Sigmoid colon (tissue), 7 donors: Measurements from ENCODE around the gene BACE2. TPM values are rescaled to one million over a fixed set of nuclear protein-coding genes. Genes with fewer than 3 reads are reported as not detected.

ENCODE experiments used
- DNase-seq: peaks from one replicate; pipeline ENCODE4 v3.0.0-alpha.2; 2019
- H3K27ac ChIP-seq, 4 donors: fragments of 200-600 bp; sonication (generic); one replicate each; pipeline ENCODE4 v1.5.1; 2016 to 2019; ENCODE audit warnings: mild to moderate bottlenecking in 1 of 4
- H3K27me3 ChIP-seq, 3 donors: fragments of 200-600 bp; sonication (generic); one replicate each; pipeline ENCODE4 v1.5.1; 2019; ENCODE audit warnings: mild to moderate bottlenecking in 1 of 3
- H3K36me3 ChIP-seq, 4 donors: fragments of 200-600 bp; sonication (generic); one replicate each; pipeline ENCODE4 v1.5.1; 2016 to 2019
- H3K4me1 ChIP-seq, 4 donors: fragments of 200-600 bp; sonication (generic); one replicate each; pipeline ENCODE4 v1.5.1; 2017 to 2019
- H3K4me3 ChIP-seq, 4 donors: fragments of 200-600 bp; sonication (generic); one replicate each; pipeline ENCODE4 v1.5.1; 2017 to 2019; ENCODE audit warnings: mild to moderate bottlenecking in 2 of 4, moderate library complexity in 1 of 4
- H3K9me3 ChIP-seq, 4 donors: fragments of 200-600 bp in 3 of 4; sonication (generic) in 3 of 4; one replicate each; pipeline versions ENCODE4 v1.5.1 to v1.6.1; 2013 to 2019
- EP300 ChIP-seq, 4 donors: sonication (generic); formaldehyde crosslinking; IDR thresholded peaks; one replicate each; pipeline ENCODE4 v1.6.1; 2017; ENCODE audit warnings: antibody characterized with exemption in 4 of 4
- POLR2A ChIP-seq, 2 donors: fragments of 450-650 bp; IDR thresholded peaks; one replicate each; pipeline ENCODE4 v1.6.1; 2016; ENCODE audit warnings: antibody characterized with exemption in 2 of 2, mild to moderate bottlenecking in 2 of 2, moderate library complexity in 2 of 2
- POLR2AphosphoS5 ChIP-seq, 4 donors: sonication (generic); formaldehyde crosslinking; IDR thresholded peaks; one replicate each; pipeline ENCODE4 v1.6.1; 2017; ENCODE audit warnings: antibody characterized with exemption in 4 of 4
- WGBS, 2 donors: extraction: QIAGEN DNeasy Blood & Tissue Kit; methylation state at CpG; one replicate each; pipeline ENCODE4 v1.1.7; 2013; 5-methylcytosine and 5-hydroxymethylcytosine counted together
- intact Hi-C: fragments of 100-400 bp; cut with DNase I; formaldehyde crosslinking; loops from one replicate; pipeline ENCODE4 v1.15.1; 2023
- polyA plus RNA-seq, 3 donors: library from polyadenylated mRNA; stranded (reverse); fragments of 200-250 nt; gene quantifications; one replicate each; pipeline ENCODE4 v1.2.3, GENCODE V29; 2013
- total RNA-seq, 4 donors: library from RNA; depleted of rRNA; stranded (reverse); fragments of >200 nt; gene quantifications; one replicate each; pipeline ENCODE4 v1.1.0, GENCODE V29; 2016
- TF ChIP-seq, protein P1 (sequence below), 4 experiments: fragments of 450-650 bp in 3 of 4; fragments of 200-600 bp in 1 of 4; IDR thresholded peaks; one replicate each; pipeline ENCODE4 v1.5.1; 2016 to 2019; ENCODE audit warnings: antibody characterized with exemption in 4 of 4, mild to moderate bottlenecking in 3 of 4, moderate library complexity in 2 of 4
- donor health status: healthy with polysubstance abuse.
- donor health status: Bipolar disorder and iron deficiency.
- donor health status: healthy.

The BACE2 gene
- total and polyA plus RNA-seq, 7 donors: 12.0 to 204 (median 52.8) TPM

GRCh38 chr21:41289431-41289830 is 121.5 kb downstream of the BACE2 start:
- TF ChIP-seq, protein P1, sequence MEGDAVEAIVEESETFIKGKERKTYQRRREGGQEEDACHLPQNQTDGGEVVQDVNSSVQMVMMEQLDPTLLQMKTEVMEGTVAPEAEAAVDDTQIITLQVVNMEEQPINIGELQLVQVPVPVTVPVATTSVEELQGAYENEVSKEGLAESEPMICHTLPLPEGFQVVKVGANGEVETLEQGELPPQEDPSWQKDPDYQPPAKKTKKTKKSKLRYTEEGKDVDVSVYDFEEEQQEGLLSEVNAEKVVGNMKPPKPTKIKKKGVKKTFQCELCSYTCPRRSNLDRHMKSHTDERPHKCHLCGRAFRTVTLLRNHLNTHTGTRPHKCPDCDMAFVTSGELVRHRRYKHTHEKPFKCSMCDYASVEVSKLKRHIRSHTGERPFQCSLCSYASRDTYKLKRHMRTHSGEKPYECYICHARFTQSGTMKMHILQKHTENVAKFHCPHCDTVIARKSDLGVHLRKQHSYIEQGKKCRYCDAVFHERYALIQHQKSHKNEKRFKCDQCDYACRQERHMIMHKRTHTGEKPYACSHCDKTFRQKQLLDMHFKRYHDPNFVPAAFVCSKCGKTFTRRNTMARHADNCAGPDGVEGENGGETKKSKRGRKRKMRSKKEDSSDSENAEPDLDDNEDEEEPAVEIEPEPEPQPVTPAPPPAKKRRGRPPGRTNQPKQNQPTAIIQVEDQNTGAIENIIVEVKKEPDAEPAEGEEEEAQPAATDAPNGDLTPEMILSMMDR (IDR thresholded peaks at IDR 0.05): no peak
- no peak for TF ChIP-seq POLR2AphosphoS5 (IDR thresholded peaks at IDR 0.05)
- no peak for TF ChIP-seq EP300 (IDR thresholded peaks at IDR 0.05)
- TF ChIP-seq POLR2A (IDR thresholded peaks at IDR 0.05): no peak
- Histone ChIP-seq H3K27me3 (peaks cover 0 to 40% (median 8%) of the 10 kb centered on the region in 3 donors), H3K4me3 (no peak overlapping the region), H3K4me1 (no peaks in the 10 kb centered on the region), H3K36me3 (no peaks in the 10 kb centered on the region), H3K9me3 (no peaks in the 10 kb centered on the region), H3K27ac (no peak overlapping the region)
- DNase-seq: no peak
- 70 to 76% methylated on average over 13 of the region's 13 CpGs for WGBS, 2 donors
- intact Hi-C loops: no loop called here

DNA sequence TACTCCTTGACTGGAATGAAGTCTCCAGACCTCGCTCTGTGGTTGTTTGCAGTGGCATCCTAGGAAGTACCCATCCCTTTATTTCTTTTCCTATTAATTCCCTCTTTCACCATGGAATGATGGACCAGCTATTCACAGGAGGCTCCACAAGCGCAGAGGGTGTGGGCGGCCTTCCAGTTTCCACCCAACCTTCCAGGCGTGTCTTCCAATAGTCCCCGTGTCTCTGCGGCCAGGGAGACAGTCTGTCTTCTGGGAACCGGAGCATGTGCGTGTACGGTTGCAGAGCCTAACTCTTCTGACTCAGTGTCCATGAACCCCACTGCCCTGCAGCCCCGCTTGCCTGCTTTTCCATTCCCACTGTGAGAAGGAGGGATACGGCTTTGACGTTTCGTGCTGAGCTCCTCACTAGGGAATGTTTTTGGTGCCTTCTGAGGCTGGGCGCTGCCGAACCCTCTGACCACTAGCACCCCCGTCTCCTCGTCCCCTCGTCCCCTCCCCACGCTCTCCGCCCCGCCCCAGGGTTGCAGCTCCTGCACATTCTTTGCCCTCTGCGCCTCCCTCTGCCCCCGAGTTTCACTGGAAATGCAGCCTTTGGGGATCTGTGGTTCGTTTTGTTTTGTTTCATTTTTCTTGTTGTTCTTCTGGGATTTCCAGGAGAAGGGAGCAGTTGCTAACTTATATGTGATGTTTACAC is 122.3 kb downstream of the BACE2 start:
- Histone ChIP-seq H3K27ac (no peak overlapping the region), H3K4me1 (no peaks in the 10 kb centered on the region), H3K27me3 (peaks cover 0 to 48% (median 8%) of the 10 kb centered on the region in 3 donors), H3K36me3 (no peaks in the 10 kb centered on the region), H3K4me3 (peak overlapping the region in 2 of 4 donors; percentile 7 to 8), H3K9me3 (no peaks in the 10 kb centered on the region)
- intact Hi-C loops: no loop called here
- TF ChIP-seq POLR2AphosphoS5 (IDR thresholded peaks at IDR 0.05) (no peak), POLR2A (IDR thresholded peaks at IDR 0.05) (no peak), EP300 (IDR thresholded peaks at IDR 0.05) (no peak)
- TF ChIP-seq, protein P1 (IDR thresholded peaks at IDR 0.05): no peak
- no peak for DNase-seq
- WGBS, 2 donors: 33 to 56% methylated on average over 24 of the region's 24 CpGs

DNA sequence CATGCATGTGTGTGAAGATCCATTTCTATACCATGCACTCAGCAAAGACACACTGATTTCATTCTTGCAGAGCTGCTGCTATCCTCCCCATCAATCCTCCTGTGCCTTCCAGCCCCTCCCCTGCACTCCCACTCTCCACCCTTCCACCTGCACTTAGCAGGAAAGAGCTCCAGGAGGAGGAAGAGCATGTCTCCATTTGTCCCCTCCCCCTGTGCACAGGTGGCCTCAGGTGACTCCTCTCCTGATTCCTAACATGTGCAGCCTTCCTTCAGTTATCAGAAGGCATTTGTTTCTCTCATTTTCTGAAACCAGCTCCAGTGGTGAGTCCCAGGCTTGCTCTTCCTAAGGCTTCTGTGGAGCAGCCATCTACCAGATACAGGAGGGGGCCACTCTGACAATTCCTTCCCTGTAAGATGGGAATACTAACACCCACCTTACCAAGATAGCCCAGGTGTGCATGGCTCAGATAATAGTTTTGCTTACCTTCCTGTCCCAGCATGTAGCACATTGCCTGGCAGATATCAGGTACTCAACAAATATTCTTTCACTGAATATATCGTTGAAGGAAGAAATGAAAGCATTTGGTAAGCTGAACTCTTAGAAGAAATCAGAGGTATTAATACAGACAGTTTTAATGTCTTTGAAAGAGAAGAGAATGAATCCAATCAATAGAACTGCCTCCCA is 126.7 kb downstream of the BACE2 start:
- 57 to 83% methylated on average over 1 of the region's 1 CpG for WGBS, 2 donors
- H3K4me3 ChIP-seq: no peak overlapping the region
- TF ChIP-seq EP300 (IDR thresholded peaks at IDR 0.05) (no peak), POLR2A (IDR thresholded peaks at IDR 0.05) (no peak), POLR2AphosphoS5 (IDR thresholded peaks at IDR 0.05) (no peak)
- TF ChIP-seq, protein P1 (IDR thresholded peaks at IDR 0.05): no peak
- H3K36me3 ChIP-seq: no peaks in the 10 kb centered on the region
- no peaks in the 10 kb centered on the region for H3K9me3 ChIP-seq
- DNase-seq: no peak
- no peaks in the 10 kb centered on the region for H3K4me1 ChIP-seq
- intact Hi-C loops: no loop called here
- H3K27ac ChIP-seq: no peak overlapping the region
- peaks cover 0 to 50% (median 8%) of the 10 kb centered on the region in 3 donors for H3K27me3 ChIP-seq

DNA sequence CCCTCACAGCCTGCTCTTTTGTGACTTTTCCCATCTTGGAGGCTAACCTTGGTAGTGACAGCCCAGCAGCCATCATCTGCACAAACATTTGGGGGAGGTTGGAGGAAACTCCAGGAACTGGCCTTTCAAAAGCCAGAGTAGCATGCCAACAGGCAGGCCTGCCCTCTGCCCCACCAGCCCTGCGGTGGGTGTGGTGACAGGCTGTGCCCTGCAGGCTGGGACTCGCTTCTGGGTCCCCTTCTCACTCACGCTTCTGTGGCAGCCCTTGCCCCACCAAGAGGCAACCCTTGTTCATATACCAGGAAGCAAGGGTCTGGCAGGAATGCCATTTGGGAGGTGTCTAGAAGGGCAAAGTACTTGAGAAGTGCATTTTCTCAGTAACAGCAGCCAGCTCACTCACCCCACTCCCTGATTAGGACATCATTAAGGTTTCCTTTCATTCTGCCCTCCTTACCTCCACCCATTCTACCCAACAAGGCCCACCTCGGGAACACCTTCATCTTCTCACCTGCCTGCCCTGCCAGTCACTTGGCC is 127.8 kb downstream of the BACE2 start:
- H3K4me3 ChIP-seq: no peak overlapping the region
- TF ChIP-seq EP300 (IDR thresholded peaks at IDR 0.05) (no peak), POLR2A (IDR thresholded peaks at IDR 0.05) (no peak), POLR2AphosphoS5 (IDR thresholded peaks at IDR 0.05) (no peak)
- TF ChIP-seq, protein P1 (IDR thresholded peaks at IDR 0.05): no peak
- intact Hi-C loops: no loop called here
- H3K36me3 ChIP-seq: no peaks in the 10 kb centered on the region
- WGBS, 2 donors: 23 to 82% methylated on average over 4 of the region's 4 CpGs
- H3K27me3 ChIP-seq: peaks cover 0 to 41% (median 8%) of the 10 kb centered on the region in 3 donors
- no peaks in the 10 kb centered on the region for H3K9me3 ChIP-seq
- no peak for DNase-seq
- no peak overlapping the region for H3K27ac ChIP-seq
- H3K4me1 ChIP-seq: no peaks in the 10 kb centered on the region
